ENCODE measurements around the gene SHISA5. TPM values are rescaled to one million over a fixed set of nuclear protein-coding genes. Genes with fewer than 3 reads are reported as not detected.

The SHISA5 gene
- total RNA-seq, 4 donors from 2014 or later: 101 to 158 (median 148) TPM

- Histone ChIP-seq H3K4me1 (peaks cover 69 to 73% (median 71%) of the 10 kb centered on the region in 4 donors), H3K4me3 (peak overlapping the region; percentile 56 to 71 (median 58)), H3K9me3 (no peaks in the 10 kb centered on the region), H3K27me3 (no peaks in the 10 kb centered on the region), H3K27ac (replicated peaks in 1 of 4) (peak overlapping the region; percentile 96 to 100 (median 98)), H3K36me3 (peaks cover 14 to 56% (median 45%) of the 10 kb centered on the region in 4 donors)
- no peak for DNase-seq (ENCODE audit: extremely low spot score)
- no peak for TF ChIP-seq EP300 (IDR thresholded peaks at IDR 0.05)
- no peak for TF ChIP-seq POLR2A (IDR thresholded peaks at IDR 0.05; ENCODE audit: low read depth)
- WGBS: 29% methylated on average over 14 of the region's 19 CpGs
- intact Hi-C loops (cut with DNase I): no loop called here
Observed at GRCh38 chr3:48466386-48467109, 37.4 kb downstream of the SHISA5 start.

DNA sequence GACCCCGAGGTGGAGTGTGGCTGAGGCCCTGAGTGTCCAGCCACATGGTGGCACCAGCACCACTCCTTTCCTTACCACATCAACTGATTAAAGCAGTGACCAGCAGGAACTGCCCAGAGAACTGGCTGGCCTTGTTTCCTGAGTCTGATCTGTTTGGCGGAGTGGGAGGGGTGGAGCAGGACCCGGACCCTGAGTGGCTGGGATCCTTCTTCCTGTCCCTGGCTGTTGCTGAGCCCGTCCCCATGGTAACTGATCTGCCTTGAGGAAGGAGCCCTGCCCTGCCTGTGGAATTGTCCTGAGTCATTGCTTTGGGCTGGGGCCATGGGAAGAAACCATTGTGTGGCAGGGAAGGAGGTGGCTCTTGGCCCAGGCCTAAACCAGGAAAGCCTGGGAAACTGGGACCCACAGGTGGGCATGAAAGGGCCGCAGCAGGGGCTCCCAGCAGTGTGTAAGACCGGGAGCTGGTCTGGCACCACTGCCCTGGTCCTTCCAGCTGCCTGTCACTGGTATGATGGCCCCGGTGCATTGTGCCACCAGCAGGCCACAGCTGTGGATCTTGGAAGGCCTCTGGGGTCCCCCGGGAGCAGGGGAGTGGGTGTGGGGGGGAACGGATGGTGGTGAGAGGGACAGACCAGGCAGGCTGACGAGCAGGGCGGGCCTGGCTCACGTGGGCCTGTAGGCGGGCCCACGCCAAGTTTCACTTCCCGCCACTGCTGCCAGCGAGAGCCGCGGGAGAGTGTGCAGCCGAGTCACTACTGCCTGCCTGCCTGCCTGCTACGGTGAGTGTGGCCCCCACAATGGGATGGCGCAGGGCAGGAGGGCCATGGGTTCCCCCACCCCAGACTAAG is 38.2 kb downstream of the SHISA5 start:
- intact Hi-C loops (cut with DNase I): loop anchor here (1.0 kb wide), 2 partner anchors 40 to 83 kb away; no protein-coding TSS in a partner anchor
- Histone ChIP-seq H3K36me3 (peaks cover 19 to 64% (median 51%) of the 10 kb centered on the region in 4 donors), H3K27me3 (no peaks in the 10 kb centered on the region), H3K4me1 (peaks cover 62 to 65% (median 63%) of the 10 kb centered on the region in 4 donors), H3K27ac (replicated peaks in 1 of 4) (peak overlapping the region; percentile 96 to 100 (median 98)), H3K9me3 (no peaks in the 10 kb centered on the region), H3K4me3 (peak overlapping the region; percentile 56 to 71 (median 58))
- TF ChIP-seq, protein P1, sequence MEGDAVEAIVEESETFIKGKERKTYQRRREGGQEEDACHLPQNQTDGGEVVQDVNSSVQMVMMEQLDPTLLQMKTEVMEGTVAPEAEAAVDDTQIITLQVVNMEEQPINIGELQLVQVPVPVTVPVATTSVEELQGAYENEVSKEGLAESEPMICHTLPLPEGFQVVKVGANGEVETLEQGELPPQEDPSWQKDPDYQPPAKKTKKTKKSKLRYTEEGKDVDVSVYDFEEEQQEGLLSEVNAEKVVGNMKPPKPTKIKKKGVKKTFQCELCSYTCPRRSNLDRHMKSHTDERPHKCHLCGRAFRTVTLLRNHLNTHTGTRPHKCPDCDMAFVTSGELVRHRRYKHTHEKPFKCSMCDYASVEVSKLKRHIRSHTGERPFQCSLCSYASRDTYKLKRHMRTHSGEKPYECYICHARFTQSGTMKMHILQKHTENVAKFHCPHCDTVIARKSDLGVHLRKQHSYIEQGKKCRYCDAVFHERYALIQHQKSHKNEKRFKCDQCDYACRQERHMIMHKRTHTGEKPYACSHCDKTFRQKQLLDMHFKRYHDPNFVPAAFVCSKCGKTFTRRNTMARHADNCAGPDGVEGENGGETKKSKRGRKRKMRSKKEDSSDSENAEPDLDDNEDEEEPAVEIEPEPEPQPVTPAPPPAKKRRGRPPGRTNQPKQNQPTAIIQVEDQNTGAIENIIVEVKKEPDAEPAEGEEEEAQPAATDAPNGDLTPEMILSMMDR (IDR thresholded peaks at IDR 0.05): peak; percentile 81 to 91 (median 90)
- peak; percentile 66 for TF ChIP-seq POLR2A (IDR thresholded peaks at IDR 0.05; ENCODE audit: low read depth)
- peak; percentile 89 to 95 for TF ChIP-seq POLR2AphosphoS5 (IDR thresholded peaks at IDR 0.05)
- TF ChIP-seq EP300 (IDR thresholded peaks at IDR 0.05): no peak
- under 1% methylated on average over 18 of the region's 21 CpGs for WGBS
- peak; percentile 99 for DNase-seq (ENCODE audit: extremely low spot score)

DNA sequence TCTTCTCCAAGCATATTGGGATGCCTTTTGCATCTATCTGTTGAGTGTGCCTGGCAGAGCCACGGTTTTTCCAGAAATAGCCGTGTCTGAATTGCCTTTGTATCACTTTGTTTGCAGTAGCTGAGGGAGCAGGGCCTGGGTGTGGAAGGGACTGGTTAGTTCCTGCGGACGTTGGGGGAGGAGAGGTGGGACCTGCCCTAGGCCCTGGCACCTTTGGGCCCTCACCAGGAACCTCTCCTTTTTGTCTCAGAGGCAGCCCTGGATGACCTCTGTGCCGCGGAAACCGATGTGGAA is 38.8 kb downstream of the SHISA5 start:
- H3K4me3 ChIP-seq: peak overlapping the region in 2 of 4 donors; percentile 56 to 71
- no peak for TF ChIP-seq POLR2AphosphoS5 (IDR thresholded peaks at IDR 0.05)
- TF ChIP-seq, protein P1 (IDR thresholded peaks at IDR 0.05): no peak
- no peak for TF ChIP-seq POLR2A (IDR thresholded peaks at IDR 0.05; ENCODE audit: low read depth)
- TF ChIP-seq EP300 (IDR thresholded peaks at IDR 0.05): no peak
- DNase-seq (ENCODE audit: extremely low spot score): no peak
- no peaks in the 10 kb centered on the region for H3K27me3 ChIP-seq
- H3K36me3 ChIP-seq: peaks cover 23 to 66% (median 55%) of the 10 kb centered on the region in 4 donors
- intact Hi-C loops (cut with DNase I): loop anchor here (1.0 kb wide), 2 partner anchors 40 to 83 kb away; no protein-coding TSS in a partner anchor
- H3K27ac ChIP-seq (replicated peaks in 1 of 4): peak overlapping the region; percentile 96 to 100 (median 98)
- peaks cover 57 to 59% (median 57%) of the 10 kb centered on the region in 4 donors for H3K4me1 ChIP-seq
- H3K9me3 ChIP-seq: no peaks in the 10 kb centered on the region
- 18% methylated on average over 6 of the region's 7 CpGs for WGBS

DNA sequence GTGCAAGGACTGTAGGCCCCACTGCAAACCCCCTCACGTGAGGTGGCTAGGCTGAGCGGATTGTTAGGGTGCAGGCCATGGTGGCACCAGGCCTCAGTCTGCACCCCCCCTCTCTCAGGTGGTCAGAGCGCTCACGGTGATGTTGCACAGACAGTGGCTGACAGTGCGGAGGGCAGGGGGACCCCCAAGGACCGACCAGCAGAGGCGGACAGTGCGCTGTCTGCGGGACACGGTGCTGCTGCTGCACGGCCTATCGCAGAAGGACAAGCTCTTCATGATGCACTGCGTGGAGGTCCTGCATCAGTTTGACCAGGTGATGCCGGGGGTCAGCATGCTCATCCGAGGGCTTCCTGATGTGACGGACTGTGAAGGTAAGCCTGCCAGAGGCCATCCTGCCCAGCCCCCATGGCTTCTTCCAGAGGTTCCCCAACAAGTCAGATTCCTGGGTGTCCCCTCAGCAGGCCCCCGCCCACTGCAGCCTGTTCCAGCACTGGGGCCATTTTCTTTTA is 39.2 kb downstream of the SHISA5 start:
- Histone ChIP-seq H3K4me3 (no peak overlapping the region), H3K27ac (replicated peaks in 1 of 4) (peak overlapping the region; percentile 96 to 100 (median 98)), H3K36me3 (peaks cover 27 to 66% (median 57%) of the 10 kb centered on the region in 4 donors), H3K4me1 (peaks cover 52 to 55% (median 53%) of the 10 kb centered on the region in 4 donors), H3K27me3 (no peaks in the 10 kb centered on the region), H3K9me3 (no peaks in the 10 kb centered on the region)
- TF ChIP-seq POLR2AphosphoS5 (IDR thresholded peaks at IDR 0.05) (no peak), EP300 (IDR thresholded peaks at IDR 0.05) (no peak), POLR2A (IDR thresholded peaks at IDR 0.05; ENCODE audit: low read depth) (no peak)
- TF ChIP-seq, protein P1 (IDR thresholded peaks at IDR 0.05): no peak
- 87% methylated on average over 8 of the region's 17 CpGs for WGBS
- intact Hi-C loops (cut with DNase I): loop anchor here (1.0 kb wide), 2 partner anchors 41 to 84 kb away; no protein-coding TSS in a partner anchor
- DNase-seq (ENCODE audit: extremely low spot score): no peak

Measured in esophagus muscularis mucosa (tissue), 4 donors.